K562 (cell line): ENCODE measurements around the gene HS3ST3B1. TPM values are rescaled to one million over a fixed set of nuclear protein-coding genes. Genes with fewer than 3 reads are reported as not detected.

Experiments used
- BDP1 ChIP-seq: IDR thresholded peaks from 3 replicates; pipeline ENCODE4 v1.6.1; 2011; ENCODE audit not compliant: insufficient read length, insufficient read depth
- BHLHE40 ChIP-seq: IDR thresholded peaks from 2 replicates; pipeline ENCODE4 v1.6.1; 2011; ENCODE audit warnings: low read length, improper control_type of control experiment
- CCNT2 ChIP-seq: IDR thresholded peaks from 2 replicates; pipeline ENCODE4 v1.6.1; 2011; ENCODE audit warnings: borderline replicate concordance, low read depth, mild to moderate bottlenecking, moderate library complexity, mixed read lengths, low read length; ENCODE audit not compliant: insufficient read length; ENCODE audit errors: extremely low read depth
- CHD2 ChIP-seq: IDR thresholded peaks from 2 replicates; pipeline ENCODE4 v1.6.1; 2011; ENCODE audit warnings: low read depth, low read length
- E2F6 ChIP-seq, 2 experiments: IDR thresholded peaks; 2 replicates each; pipeline ENCODE4 v1.6.1; 2011; ENCODE audit warnings: borderline replicate concordance in 1 of 2, control low read depth in 1 of 2, low read depth in 1 of 2, low read length in 1 of 2, mild to moderate bottlenecking in 1 of 2, mixed read lengths in 1 of 2, moderate library complexity in 1 of 2; ENCODE audit not compliant: insufficient read depth in 1 of 2, insufficient read length in 1 of 2, poor library complexity in 1 of 2, severe bottlenecking in 1 of 2; ENCODE audit errors: extremely low read depth in 1 of 2
- ETV5 ChIP-seq: sonication (generic); formaldehyde crosslinking; IDR thresholded peaks from 2 replicates; pipeline ENCODE4 v1.4.0; 2020; ENCODE audit warnings: low read depth, mild to moderate bottlenecking, missing genetic modification reagents
- GABPB1 ChIP-seq: sonication (generic); formaldehyde crosslinking; IDR thresholded peaks from 2 replicates; pipeline ENCODE4 v1.8.0; 2022; ENCODE audit warnings: mild to moderate bottlenecking, missing genetic modification reagents
- HNRNPH1 ChIP-seq: fragments of 200-400 bp; formaldehyde crosslinking; optimal IDR thresholded peaks from 2 replicates; pipeline ENCODE3; 2017; ENCODE audit warnings: low read depth, mild to moderate bottlenecking, low read length, moderate library complexity
- JUND ChIP-seq, 2 experiments: IDR thresholded peaks; 2 replicates in 1 of 2; 3 replicates in 1 of 2; pipeline ENCODE4 v1.6.1; 2011; ENCODE audit warnings: borderline replicate concordance in 2 of 2, low read depth in 2 of 2, low read length in 2 of 2, improper control_type of control experiment in 1 of 2, missing biosample characterization in 1 of 2, missing genetic modification characterization in 1 of 2, missing genetic modification reagents in 1 of 2
- KDM1A ChIP-seq, 2 experiments: fragments of 450-650 bp; IDR thresholded peaks; 2 replicates each; pipeline ENCODE4 v1.6.1; 2016; ENCODE audit warnings: mild to moderate bottlenecking in 2 of 2
- KLF6 ChIP-seq: fragments of 250-450 bp; sonication (Bioruptor Pico); IDR thresholded peaks from 2 replicates; pipeline ENCODE4 v1.4.0; 2020; ENCODE audit warnings: mild to moderate bottlenecking, moderate library complexity, borderline replicate concordance
- NONO ChIP-seq, 2 experiments: fragments of 200-400 bp in 1 of 2; fragments of 450-650 bp in 1 of 2; formaldehyde crosslinking in 1 of 2; IDR thresholded peaks; 2 replicates each; pipeline ENCODE4 v1.6.1; 2017; ENCODE audit warnings: low read depth in 2 of 2, mild to moderate bottlenecking in 2 of 2, moderate library complexity in 2 of 2, low read length in 1 of 2
- NR2F6 ChIP-seq: fragments of 450-650 bp; formaldehyde crosslinking; IDR thresholded peaks from 2 replicates; pipeline ENCODE4 v1.4.0; 2020; ENCODE audit warnings: mild to moderate bottlenecking
- NRF1 ChIP-seq, 2 experiments: fragments of 450-650 bp; IDR thresholded peaks in 1 of 2; conservative IDR thresholded peaks in 1 of 2; 2 replicates each; pipeline ENCODE4 v1.6.1; 2014; ENCODE audit warnings: mild to moderate bottlenecking in 2 of 2
- PHF21A ChIP-seq: fragments of 450-650 bp; IDR thresholded peaks from 2 replicates; pipeline ENCODE4 v1.6.1; 2017; ENCODE audit warnings: low read depth, borderline replicate concordance
- RCOR1 ChIP-seq, 2 experiments: IDR thresholded peaks; 2 replicates each; pipeline ENCODE4 v1.6.1; 2012; ENCODE audit warnings: low read depth in 2 of 2, low read length in 2 of 2, borderline replicate concordance in 1 of 2, improper control_type of control experiment in 1 of 2
- RHOXF2B ChIP-seq: fragments of 250-450 bp; sonication (Bioruptor Pico); conservative IDR thresholded peaks from 2 replicates; pipeline ENCODE4 v1.5.1; 2021
- SMAD1 ChIP-seq: fragments of 150-350 bp; IDR thresholded peaks from 2 replicates; pipeline ENCODE4 v1.6.1; 2014; ENCODE audit warnings: low read length, low read depth; ENCODE audit not compliant: partially characterized antibody
- TBP ChIP-seq: optimal IDR thresholded peaks from 2 replicates; pipeline ENCODE3; 2011; ENCODE audit warnings: low read depth, low read length, improper control_type of control experiment
- ZC3H4 ChIP-seq: sonication (generic); formaldehyde crosslinking; IDR thresholded peaks from 2 replicates; pipeline ENCODE4 v1.9.0; 2021; ENCODE audit warnings: missing genetic modification reagents, borderline replicate concordance
- ZC3H8 ChIP-seq: fragments of 450-650 bp; IDR thresholded peaks from 2 replicates; pipeline ENCODE4 v1.6.1; 2017
- ZNF197 ChIP-seq: fragments of 200-800 bp; sonication (Bioruptor generic); IDR thresholded peaks from 2 replicates; pipeline ENCODE4 v1.6.1; 2016; ENCODE audit warnings: low read depth, missing genetic modification characterization, missing compliant biosample characterization
- ZNF551 ChIP-seq: fragments of 250-450 bp; sonication (Bioruptor Pico); IDR thresholded peaks from 2 replicates; pipeline ENCODE4 v1.5.0; 2021; ENCODE audit warnings: mild to moderate bottlenecking, moderate library complexity
- ZNF696 ChIP-seq: fragments of 250-450 bp; sonication (Bioruptor Pico); conservative IDR thresholded peaks from 2 replicates; pipeline ENCODE4 v1.4.0; 2020; ENCODE audit warnings: mild to moderate bottlenecking, moderate library complexity
- ZNF79 ChIP-seq: fragments of 250-450 bp; sonication (Bioruptor Pico); IDR thresholded peaks from 2 replicates; pipeline ENCODE4 v1.4.0; 2020; ENCODE audit warnings: low read depth, mild to moderate bottlenecking, moderate library complexity
- polyA plus RNA-seq, 8 experiments: library from polyadenylated mRNA; depleted of rRNA in 4 of 8; stranded (reverse) in 5 of 8; unstranded in 3 of 8; fragments of >200 nt; fragmentation: Nextera tagmentation in 2 of 8; fragmentation: Illumina TruSeq in 1 of 8; extraction: Ambion mirVana in 2 of 8; extraction: Trizol in 1 of 8; gene quantifications; 2 replicates each; pipeline versions ENCODE4 v1.2.1 to v1.2.3, GENCODE V29; 2011 to 2014; ENCODE audit warnings: inconsistent platforms in 1 of 8, missing spikeins in 1 of 8
- total RNA-seq, 7 experiments: library from RNA; depleted of rRNA in 6 of 7; stranded (reverse); fragments of >200 nt in 6 of 7; fragmentation: Illumina TruSeq in 2 of 7; extraction: Trizol in 2 of 7; gene quantifications; 2 replicates each; pipeline versions ENCODE4 v1.2.1 to v1.2.3, GENCODE V29; 2011 to 2021; ENCODE audit warnings: low replicate concordance in 1 of 7
- TF ChIP-seq, protein P1 (sequence below), 2 experiments: fragments of 450-650 bp in 1 of 2; sonication (generic) in 1 of 2; formaldehyde crosslinking; conservative IDR thresholded peaks; 2 replicates each; pipeline versions ENCODE4 v1.4.0 to v1.8.1; 2020 to 2022; ENCODE audit warnings: mild to moderate bottlenecking in 1 of 2, missing genetic modification reagents in 1 of 2

The HS3ST3B1 gene
- total and polyA plus RNA-seq, 9 of the 15 experiments (the other 6 are each of a cell fraction or from before 2014, with no cell fraction given): 1.9 to 12.9 (median 3.7) TPM

- peak in 1 of 2 experiments; percentile 79; a peak in 1 of 4 replicates for TF ChIP-seq NONO (IDR thresholded peaks at IDR 0.05; ENCODE audit: low read depth in 2 of 2, low read length in 1 of 2)
- no peak for TF ChIP-seq ZNF197 (CRISPR knock-in tag)
- TF ChIP-seq PHF21A: no peak
- no peak for TF ChIP-seq ZNF696 (CRISPR knock-in tag)
- TF ChIP-seq TBP: peak; percentile 37
- no peak for TF ChIP-seq BDP1
- 0 out of 2 replicates have a peak, but pooled peaks have one; percentile 24 for TF ChIP-seq ETV5
- no peak for TF ChIP-seq NR2F6
- peak; percentile 52; the same call in 1 of the 2 replicates for TF ChIP-seq GABPB1
- peak; percentile 71 to 78 for TF ChIP-seq NRF1 (conservative IDR thresholded peaks at IDR 0.05 in 1 of 2, IDR thresholded peaks at IDR 0.05 in 1 of 2)
- TF ChIP-seq ZNF551 (CRISPR knock-in tag): no peak
- TF ChIP-seq CCNT2: peak; percentile 83
- TF ChIP-seq E2F6 (IDR thresholded peaks at IDR 0.05; ENCODE audit: borderline replicate concordance in 1 of 2, extremely low read depth in 1 of 2, insufficient read depth in 1 of 2, insufficient read length in 1 of 2, low read depth in 1 of 2, low read length in 1 of 2, poor library complexity in 1 of 2, severe bottlenecking in 1 of 2): peak; percentile 72 to 86
- TF ChIP-seq KLF6 (CRISPR knock-in tag): peak; percentile 35; the same call in 1 of the 2 replicates
- no peak for TF ChIP-seq ZNF79 (CRISPR knock-in tag)
- TF ChIP-seq KDM1A (IDR thresholded peaks at IDR 0.05): no peak
- no peak for TF ChIP-seq JUND (IDR thresholded peaks at IDR 0.05; ENCODE audit: borderline replicate concordance, low read depth, low read length)
- TF ChIP-seq JUND (tag; IDR thresholded peaks at IDR 0.05; ENCODE audit: borderline replicate concordance, low read depth, low read length): no peak
- TF ChIP-seq, protein P1, sequence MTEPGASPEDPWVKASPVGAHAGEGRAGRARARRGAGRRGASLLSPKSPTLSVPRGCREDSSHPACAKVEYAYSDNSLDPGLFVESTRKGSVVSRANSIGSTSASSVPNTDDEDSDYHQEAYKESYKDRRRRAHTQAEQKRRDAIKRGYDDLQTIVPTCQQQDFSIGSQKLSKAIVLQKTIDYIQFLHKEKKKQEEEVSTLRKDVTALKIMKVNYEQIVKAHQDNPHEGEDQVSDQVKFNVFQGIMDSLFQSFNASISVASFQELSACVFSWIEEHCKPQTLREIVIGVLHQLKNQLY (CRISPR knock-in tag; conservative IDR thresholded peaks at IDR 0.05): no peak
- TF ChIP-seq ZC3H8: no peak
- peak; percentile 30; the same call in 1 of the 2 replicates for TF ChIP-seq CHD2
- 0 out of 4 replicates have a peak, but pooled peaks of 1 of the 2 experiments have one; percentile 32 for TF ChIP-seq RCOR1 (IDR thresholded peaks at IDR 0.05; ENCODE audit: borderline replicate concordance in 1 of 2, low read depth in 2 of 2, low read length in 2 of 2)
- no peak for TF ChIP-seq SMAD1
- peak; percentile 62; the same call in 1 of the 2 replicates for TF ChIP-seq BHLHE40
- TF ChIP-seq HNRNPH1: no peak
- TF ChIP-seq ZC3H4 (CRISPR knock-in tag): no peak
- no peak for TF ChIP-seq RHOXF2B (CRISPR knock-in tag)
Observed at GRCh38 chr17:14308965-14309879, 8.3 kb downstream of the HS3ST3B1 start (continued).
